IgD-negative memory B cell (primary cell): ENCODE results near the gene CCDC57. TPM values are rescaled to one million over a fixed set of nuclear protein-coding genes. Genes with fewer than 3 reads are reported as not detected.
A peak's percentile ranks its signal among the peaks of the same experiment; 100 is the strongest.

Experiments used
- H3K27ac Mint-ChIP-seq, 3 donors: one replicate each; pipeline ENCODE4 v1.8.0; 2020 to 2022; ENCODE audit warnings: mild to moderate bottlenecking in 3 of 3, mixed read lengths in 3 of 3, moderate library complexity in 1 of 3
- H3K27me3 Mint-ChIP-seq: one replicate; pipeline ENCODE4 v1.8.0; 2021; ENCODE audit warnings: mixed read lengths
- H3K36me3 Mint-ChIP-seq: one replicate; pipeline ENCODE4 v1.8.0; 2020; ENCODE audit warnings: mild to moderate bottlenecking, mixed read lengths
- H3K4me1 Mint-ChIP-seq, 3 donors: one replicate each; pipeline ENCODE4 v1.8.0; 2020 to 2022; ENCODE audit warnings: mixed read lengths in 3 of 3, mild to moderate bottlenecking in 1 of 3
- H3K4me3 Mint-ChIP-seq, 4 donors: one replicate each; pipeline ENCODE4 v1.8.0; 2020 to 2022; ENCODE audit warnings: mild to moderate bottlenecking in 4 of 4, mixed read lengths in 4 of 4, moderate library complexity in 3 of 4
- H3K9me3 Mint-ChIP-seq, 3 donors: one replicate each; pipeline ENCODE4 v1.8.0; 2020 to 2021; ENCODE audit warnings: mixed read lengths in 3 of 3, mild to moderate bottlenecking in 1 of 3
- polyA plus RNA-seq: library from polyadenylated mRNA; unstranded; fragments of 300-500 nt; fragmentation: Illumina TruSeq; gene quantifications from one replicate; pipeline ENCODE4 v1.2.3, GENCODE V29; 2021

Gene CCDC57
- polyA plus RNA-seq, 1 donor from 2014 or later = 34.1 TPM

DNA sequence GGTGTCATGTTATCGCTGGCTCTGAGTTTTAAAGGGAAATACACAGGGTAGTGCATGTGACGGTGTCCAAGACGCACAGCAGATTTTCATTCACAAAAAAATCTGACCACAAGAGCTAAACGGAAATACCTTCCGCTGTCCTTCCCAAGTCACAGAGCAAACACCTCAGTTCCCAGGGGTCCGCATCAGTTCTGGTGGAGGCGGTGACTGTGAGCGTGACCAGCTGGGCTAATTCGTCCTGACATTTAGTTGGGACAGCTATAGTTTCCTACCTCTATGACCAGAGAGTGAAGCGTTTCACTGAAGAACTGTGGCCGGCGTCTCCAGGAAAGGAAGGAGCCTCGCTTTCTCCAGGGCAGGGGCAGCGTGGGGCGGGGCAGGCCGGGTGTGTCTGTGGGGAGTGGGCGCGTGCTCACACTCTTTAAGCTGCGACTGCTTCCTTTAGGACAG lies 104.1 kb downstream of the CCDC57 start:
- Mint-ChIP-seq H3K4me1 (peaks cover 12 to 15% (median 14%) of the 10 kb centered on the region in 3 donors), H3K4me3 (peak overlapping the region in 2 of 4 donors; percentile 61 to 65), H3K9me3 (no peaks in the 10 kb centered on the region), H3K36me3 (peaks cover 1% of the 10 kb centered on the region), H3K27ac (peak overlapping the region in 1 of 3 donors; percentile 60), H3K27me3 (no peaks in the 10 kb centered on the region)

DNA sequence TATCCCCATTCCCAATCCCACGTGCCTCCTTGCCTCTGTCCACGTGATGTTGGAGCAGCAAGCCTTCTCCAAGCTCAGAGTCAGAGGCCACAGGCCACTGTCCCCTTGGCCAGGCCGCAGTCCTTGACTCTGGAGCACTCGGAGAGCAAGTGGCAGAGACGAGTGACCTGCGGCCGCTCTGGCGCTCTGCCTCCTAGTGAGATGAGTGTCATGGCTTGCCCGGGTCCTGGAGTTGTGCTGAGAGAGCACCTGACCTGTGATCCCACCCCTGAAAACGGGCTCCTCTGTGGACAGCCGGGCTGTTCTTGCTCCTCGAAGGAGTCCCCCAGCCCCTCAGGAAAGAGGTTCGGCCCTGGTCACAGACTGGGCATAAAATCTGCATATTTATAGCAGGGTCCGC lies 104.6 kb downstream of the CCDC57 start:
- Mint-ChIP-seq H3K4me3 (peak overlapping the region in 2 of 4 donors; percentile 27 to 65), H3K36me3 (peaks cover 1% of the 10 kb centered on the region), H3K9me3 (no peaks in the 10 kb centered on the region), H3K27ac (peak overlapping the region in 1 of 3 donors; percentile 60), H3K4me1 (peaks cover 12 to 15% (median 14%) of the 10 kb centered on the region in 3 donors), H3K27me3 (no peaks in the 10 kb centered on the region)

DNA sequence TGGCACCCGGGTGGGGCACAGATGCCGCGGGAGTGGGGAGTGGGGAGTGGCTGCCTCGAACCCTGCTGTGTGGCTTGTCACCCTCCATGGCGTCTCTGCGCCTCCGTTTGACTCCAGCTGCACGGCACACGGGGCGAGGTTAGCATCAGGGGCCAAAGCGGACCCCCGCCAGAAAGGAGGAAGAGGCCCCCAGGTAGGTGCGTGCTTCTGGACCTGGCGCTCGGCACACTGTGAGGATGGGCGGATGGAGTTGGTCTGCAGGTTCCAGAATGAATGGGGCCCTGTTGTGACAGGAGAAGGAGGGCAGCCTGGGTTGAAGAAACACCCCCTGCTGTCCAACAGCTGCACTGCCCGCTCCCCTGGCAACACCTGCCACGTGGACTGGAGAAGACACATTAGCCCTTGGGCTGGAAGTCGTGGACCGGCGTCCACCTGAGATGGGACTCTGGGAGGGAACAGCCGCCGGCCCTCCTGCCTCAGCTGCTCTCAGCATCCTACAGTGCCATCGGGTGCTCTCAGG lies 105.2 kb downstream of the CCDC57 start:
- Mint-ChIP-seq H3K27me3 (no peaks in the 10 kb centered on the region), H3K36me3 (peaks cover 1% of the 10 kb centered on the region), H3K4me3 (peak overlapping the region in 2 of 4 donors; percentile 26 to 27), H3K27ac (no peak overlapping the region), H3K4me1 (peaks cover 12 to 15% (median 14%) of the 10 kb centered on the region in 3 donors), H3K9me3 (no peaks in the 10 kb centered on the region)

DNA sequence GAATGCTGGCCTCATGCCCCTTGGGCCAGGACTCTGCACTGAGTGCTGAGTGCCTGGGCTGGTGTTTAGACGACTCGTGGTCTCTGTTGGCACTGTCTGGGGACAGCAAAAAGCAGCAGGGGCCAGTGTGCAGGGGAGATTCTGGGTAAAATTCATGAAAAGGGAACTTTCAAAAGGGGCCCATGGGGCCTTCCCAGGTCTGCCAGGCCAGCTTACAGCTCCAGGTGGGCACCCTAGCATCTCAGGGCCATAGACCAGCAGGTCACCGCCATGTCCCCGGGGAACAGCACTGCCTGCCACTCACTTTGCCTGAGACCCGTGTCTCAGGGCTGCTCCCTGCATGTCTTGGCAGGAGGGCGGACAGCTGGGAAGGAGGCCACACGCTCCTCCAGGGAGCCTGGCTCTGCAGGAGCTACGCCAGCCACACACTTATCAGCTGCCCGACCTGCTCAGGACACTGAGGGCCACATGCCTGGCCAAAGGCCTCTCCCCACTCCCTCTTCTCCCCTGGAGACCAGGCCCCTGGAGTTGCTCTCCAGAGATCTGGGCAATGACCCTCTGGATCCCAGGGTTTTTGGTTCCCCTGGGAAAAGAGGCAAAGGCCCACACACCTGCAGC lies 105.8 kb downstream of the CCDC57 start:
- Mint-ChIP-seq H3K4me3 (peak overlapping the region; percentile 85 to 97 (median 96)), H3K27me3 (no peaks in the 10 kb centered on the region), H3K27ac (peak overlapping the region; percentile 92 to 94 (median 94)), H3K4me1 (peaks cover 11 to 15% (median 14%) of the 10 kb centered on the region in 3 donors), H3K36me3 (peaks cover 1% of the 10 kb centered on the region), H3K9me3 (no peaks in the 10 kb centered on the region)

DNA sequence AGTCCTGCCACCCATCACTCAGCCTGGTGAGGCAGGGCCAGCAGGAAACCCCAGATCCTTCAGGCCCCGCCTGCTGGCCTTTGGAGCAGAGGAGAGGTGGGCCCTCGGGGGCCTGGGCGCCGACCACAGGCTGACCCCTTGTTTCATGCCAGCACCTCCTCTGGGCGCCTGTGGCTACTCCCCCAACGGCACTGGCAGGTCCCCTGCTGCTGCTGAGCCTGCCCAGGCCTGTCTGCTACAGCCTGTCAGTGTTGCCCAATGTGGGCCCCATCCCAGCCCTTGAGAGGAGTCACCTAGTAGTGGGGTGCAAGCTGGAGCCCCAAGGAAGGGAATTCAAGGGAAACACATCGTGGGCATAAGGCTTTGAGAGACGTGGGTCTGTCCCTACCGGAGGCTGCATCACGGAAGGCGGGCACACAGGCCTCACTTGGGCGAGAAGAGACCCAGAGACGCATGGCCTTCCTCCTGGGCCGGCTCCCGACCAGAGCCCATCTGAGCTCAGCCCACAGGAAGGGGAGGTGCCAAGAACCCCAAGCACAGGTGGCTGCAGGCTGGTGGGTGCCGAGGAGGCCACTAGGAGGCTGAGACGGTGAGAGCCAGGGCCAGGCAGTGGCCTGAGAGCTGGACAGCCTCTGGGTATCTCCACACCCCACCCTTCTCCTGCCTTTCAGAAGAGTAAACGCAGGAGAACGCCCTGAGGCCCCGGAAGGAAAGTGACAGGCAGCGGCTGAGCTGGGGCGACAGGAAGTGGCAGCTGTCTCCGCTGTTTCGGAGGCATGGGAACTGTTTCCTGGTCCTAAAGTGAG lies 106.6 kb downstream of the CCDC57 start:
- peak overlapping the region; percentile 92 to 94 (median 94) for H3K27ac Mint-ChIP-seq
- H3K4me3 Mint-ChIP-seq = peak overlapping the region; percentile 85 to 97 (median 96)
- no peaks in the 10 kb centered on the region for H3K27me3 Mint-ChIP-seq
- peaks cover 10 to 15% (median 14%) of the 10 kb centered on the region in 3 donors for H3K4me1 Mint-ChIP-seq
- peaks cover 1% of the 10 kb centered on the region for H3K36me3 Mint-ChIP-seq
- no peaks in the 10 kb centered on the region for H3K9me3 Mint-ChIP-seq

DNA sequence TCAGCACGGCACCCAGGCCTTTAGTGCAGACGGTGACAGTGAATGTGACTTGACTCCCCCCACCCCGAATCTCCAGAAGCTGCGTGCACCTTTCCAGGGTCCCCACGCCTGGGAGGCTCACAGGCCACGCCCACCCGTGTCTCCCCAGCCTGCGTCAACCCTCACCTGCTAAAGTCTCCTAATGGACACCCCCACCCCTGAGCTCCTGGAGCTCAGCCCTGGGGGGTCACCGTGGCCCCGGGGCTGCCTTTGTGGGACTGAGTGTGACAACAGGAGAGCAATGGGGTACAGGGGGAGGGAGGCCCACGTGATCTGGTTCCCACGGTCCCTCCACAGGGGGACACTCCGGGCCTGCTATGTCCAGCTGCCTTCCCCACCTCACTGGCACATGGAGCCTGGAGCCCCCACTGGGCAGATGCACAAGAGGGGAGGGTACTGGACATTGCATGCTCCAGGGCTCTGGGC lies 107.2 kb downstream of the CCDC57 start:
- Mint-ChIP-seq H3K4me1 (peaks cover 10 to 15% (median 14%) of the 10 kb centered on the region in 3 donors), H3K36me3 (peaks cover 1% of the 10 kb centered on the region), H3K27me3 (no peaks in the 10 kb centered on the region), H3K27ac (peak overlapping the region in 2 of 3 donors; percentile 21 to 94), H3K4me3 (peak overlapping the region; percentile 14 to 96 (median 76)), H3K9me3 (no peaks in the 10 kb centered on the region)

DNA sequence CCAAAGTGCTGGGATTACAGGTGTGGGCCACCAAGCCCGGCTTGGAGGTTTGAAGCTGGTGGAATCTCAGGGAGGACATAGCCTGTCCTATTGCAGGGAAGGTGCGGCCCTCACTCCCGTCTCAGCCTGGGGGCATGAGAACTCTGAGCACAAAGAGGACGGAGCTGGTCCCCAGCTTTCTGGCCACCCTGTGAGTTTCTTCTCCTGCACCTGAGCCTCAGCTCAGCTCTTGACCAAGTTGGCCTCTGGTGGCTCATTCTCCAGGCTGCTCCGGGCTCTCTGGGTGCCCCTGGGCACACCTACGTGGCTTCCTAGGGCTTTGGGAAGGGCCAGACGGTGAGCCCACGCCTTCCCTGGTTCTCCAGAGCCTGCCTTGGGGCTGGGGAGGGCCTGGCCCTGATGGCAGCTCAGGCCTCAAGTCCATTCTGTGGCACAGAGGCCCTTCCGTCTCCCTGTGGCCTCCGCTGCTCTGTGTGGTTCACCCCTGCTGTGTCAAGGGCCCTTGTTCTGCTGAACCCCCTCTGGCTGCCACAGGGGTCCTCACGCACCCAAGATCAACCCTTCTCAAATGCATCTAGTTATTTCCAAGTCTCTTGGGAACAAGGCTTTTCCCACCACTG lies 107.7 kb downstream of the CCDC57 start:
- Mint-ChIP-seq H3K27me3 (no peaks in the 10 kb centered on the region), H3K9me3 (no peaks in the 10 kb centered on the region), H3K27ac (peak overlapping the region in 2 of 3 donors; percentile 21 to 94), H3K36me3 (no peaks in the 10 kb centered on the region), H3K4me3 (peak overlapping the region in 2 of 4 donors; percentile 14 to 66), H3K4me1 (peaks cover 10 to 18% (median 17%) of the 10 kb centered on the region in 3 donors)

DNA sequence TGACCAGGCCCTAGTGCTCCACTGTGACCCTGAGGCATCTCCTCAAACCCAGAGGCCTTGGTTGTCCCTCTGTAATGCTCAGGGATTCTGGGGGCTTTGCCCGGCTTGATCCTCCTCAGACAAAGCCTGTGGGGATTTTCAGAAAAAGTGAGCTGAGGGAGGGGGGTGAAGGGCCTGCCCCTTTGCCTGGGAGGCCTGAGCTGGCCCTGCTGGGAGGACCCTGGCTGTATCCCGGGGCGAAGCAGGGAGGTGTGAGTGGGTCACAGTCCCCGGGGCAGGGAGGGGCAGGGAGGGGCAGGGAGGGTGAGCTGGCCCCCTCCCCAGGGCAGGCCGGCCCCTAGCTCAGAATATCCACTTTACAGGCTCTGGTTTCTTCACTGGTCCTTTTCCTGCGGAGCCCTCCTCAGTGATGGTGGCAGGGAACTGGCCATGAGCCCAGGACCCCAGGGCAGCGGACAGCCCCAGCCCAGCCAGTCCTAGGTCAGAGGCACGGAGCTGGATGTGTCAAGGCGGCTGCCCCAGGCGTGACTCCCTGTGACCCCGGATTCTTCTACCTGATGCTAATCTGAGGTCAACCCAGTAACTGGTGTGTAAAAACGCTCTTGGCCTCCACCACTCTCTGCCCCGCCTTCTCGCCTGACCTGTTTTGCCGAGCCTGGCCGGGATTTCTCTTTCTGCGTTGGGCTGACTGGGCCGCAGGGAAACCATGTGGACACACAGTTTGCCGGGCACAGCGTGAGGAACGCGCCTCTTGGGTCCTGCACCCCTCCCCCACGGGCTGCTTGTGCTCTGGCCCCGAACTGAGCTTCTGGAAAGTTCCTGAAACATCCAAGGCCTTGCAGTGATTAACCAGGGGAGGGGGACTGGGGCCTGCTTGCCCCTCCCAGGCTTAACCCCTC lies 108.8 kb downstream of the CCDC57 start:
- Mint-ChIP-seq H3K9me3 (no peaks in the 10 kb centered on the region), H3K4me3 (no peak overlapping the region), H3K36me3 (no peaks in the 10 kb centered on the region), H3K27ac (peak overlapping the region in 1 of 3 donors; percentile 71), H3K4me1 (peaks cover 12 to 19% (median 17%) of the 10 kb centered on the region in 3 donors), H3K27me3 (no peaks in the 10 kb centered on the region)

DNA sequence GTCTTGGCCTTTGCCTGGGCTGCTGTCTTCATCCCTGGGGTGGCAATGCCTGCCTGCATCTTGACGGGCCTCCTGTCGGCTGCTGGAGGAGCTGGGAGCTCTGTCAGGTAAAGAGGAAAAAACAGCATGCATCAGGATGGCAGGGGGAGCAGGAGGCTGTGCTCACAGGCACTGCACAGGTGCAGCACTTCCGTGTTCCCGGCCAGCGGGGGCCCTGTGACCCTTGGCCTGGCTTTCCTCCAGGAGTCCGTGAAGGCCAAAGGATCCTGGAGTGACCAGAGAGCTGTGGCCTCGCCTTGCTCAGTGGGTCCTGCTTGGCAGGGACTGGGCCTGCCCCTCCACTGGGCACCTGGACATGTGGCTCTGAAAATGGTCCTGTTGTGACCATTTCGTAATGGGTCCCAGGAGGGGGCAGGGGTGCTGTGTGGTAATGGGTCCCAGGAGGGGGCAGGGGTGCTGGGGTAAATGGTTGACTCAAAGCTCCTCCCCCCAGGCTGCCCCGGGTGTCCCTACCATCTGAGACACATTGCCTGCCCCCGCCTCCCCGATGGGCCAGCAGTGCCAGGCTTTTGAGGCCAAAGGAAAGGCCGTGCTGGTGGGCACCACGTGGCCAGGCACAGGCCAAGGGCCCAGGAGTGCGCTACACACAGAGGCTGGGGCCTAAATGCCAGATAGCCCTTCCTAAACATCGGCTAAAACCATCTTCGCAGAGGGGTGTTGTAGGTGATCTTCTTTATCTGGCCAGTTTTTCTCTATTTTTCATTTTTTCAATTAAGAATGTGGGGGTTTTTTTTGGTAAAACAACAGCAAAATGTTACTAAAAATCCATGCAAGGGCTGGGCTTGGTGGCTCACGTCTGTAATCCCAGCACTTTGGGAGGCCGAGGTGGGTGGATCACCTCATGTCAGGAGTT lies 110.6 kb downstream of the CCDC57 start:
- Mint-ChIP-seq H3K27ac (peak overlapping the region in 1 of 3 donors; percentile 78), H3K36me3 (no peaks in the 10 kb centered on the region), H3K4me1 (peaks cover 12 to 18% (median 14%) of the 10 kb centered on the region in 3 donors), H3K27me3 (no peaks in the 10 kb centered on the region), H3K4me3 (peak overlapping the region in 1 of 4 donors; percentile 61), H3K9me3 (no peaks in the 10 kb centered on the region)

DNA sequence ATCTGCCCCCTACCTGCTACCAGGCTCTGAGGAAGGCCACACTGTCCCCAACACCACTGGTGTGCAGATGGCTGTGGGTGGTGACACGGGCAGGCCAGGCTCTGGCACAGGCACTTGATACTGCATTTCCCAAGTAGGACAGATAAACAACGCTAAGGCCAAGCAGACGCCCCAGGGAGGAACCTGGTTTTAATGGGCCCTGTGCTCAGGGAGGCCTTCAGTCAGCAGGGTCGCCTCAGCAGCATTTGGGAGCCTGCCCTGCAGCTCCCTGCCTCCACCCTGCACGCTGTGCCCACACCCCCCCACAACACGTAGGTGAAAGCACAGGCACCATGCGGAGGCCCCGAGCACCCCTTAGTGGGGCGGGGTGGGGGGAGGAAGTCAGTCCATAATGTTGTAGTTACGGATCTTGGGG lies 111.3 kb downstream of the CCDC57 start:
- Mint-ChIP-seq H3K4me3 (peak overlapping the region in 2 of 4 donors; percentile 32 to 68), H3K9me3 (no peaks in the 10 kb centered on the region), H3K27me3 (no peaks in the 10 kb centered on the region), H3K36me3 (no peaks in the 10 kb centered on the region), H3K4me1 (peaks cover 9 to 12% (median 9%) of the 10 kb centered on the region in 3 donors), H3K27ac (peak overlapping the region in 1 of 3 donors; percentile 58)

DNA sequence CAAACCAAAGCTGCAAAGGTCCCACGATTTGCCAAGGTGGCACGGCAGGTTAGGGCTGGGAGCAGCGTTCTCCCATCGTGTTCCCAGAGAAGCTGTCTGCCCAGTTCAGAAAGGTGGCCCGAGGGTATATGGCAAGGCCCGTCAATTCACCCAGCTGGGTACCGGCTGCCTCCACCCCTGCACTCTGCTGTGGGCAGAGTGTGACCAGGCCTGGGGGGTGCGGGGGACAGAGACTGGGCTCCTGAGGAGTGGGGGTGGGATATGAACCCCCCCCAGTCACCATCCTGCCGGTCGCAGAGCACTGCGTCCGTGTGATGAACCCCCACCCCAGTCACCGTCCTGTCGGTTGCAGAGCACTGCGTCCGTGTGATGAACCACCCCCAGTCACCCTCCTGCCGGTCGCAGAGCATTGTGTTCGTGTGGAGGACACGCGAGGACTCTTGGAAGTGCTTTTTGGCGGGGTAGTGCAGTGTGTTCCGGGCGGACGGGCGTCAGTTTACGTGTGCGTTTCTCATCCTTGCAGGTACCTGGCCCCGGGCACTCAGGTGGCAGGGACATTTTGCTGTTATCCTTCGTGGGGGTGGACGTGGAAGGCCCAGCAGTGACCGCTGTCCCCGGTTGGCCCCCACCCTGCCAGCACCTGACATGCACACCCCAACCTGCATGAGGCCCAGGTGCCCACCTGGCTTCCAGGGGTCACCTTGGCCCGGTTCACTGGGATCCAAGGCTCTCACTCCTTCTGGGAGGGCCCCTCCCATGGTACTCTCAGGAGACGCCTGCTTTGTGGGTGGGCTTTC lies 111.9 kb downstream of the CCDC57 start:
- no peaks in the 10 kb centered on the region for H3K9me3 Mint-ChIP-seq
- no peaks in the 10 kb centered on the region for H3K36me3 Mint-ChIP-seq
- H3K4me1 Mint-ChIP-seq = peaks cover 4 to 7% (median 5%) of the 10 kb centered on the region in 3 donors
- peak overlapping the region; percentile 89 to 92 (median 89) for H3K27ac Mint-ChIP-seq
- H3K27me3 Mint-ChIP-seq = no peaks in the 10 kb centered on the region
- peak overlapping the region in 3 of 4 donors; percentile 47 to 94 (median 82) for H3K4me3 Mint-ChIP-seq

DNA sequence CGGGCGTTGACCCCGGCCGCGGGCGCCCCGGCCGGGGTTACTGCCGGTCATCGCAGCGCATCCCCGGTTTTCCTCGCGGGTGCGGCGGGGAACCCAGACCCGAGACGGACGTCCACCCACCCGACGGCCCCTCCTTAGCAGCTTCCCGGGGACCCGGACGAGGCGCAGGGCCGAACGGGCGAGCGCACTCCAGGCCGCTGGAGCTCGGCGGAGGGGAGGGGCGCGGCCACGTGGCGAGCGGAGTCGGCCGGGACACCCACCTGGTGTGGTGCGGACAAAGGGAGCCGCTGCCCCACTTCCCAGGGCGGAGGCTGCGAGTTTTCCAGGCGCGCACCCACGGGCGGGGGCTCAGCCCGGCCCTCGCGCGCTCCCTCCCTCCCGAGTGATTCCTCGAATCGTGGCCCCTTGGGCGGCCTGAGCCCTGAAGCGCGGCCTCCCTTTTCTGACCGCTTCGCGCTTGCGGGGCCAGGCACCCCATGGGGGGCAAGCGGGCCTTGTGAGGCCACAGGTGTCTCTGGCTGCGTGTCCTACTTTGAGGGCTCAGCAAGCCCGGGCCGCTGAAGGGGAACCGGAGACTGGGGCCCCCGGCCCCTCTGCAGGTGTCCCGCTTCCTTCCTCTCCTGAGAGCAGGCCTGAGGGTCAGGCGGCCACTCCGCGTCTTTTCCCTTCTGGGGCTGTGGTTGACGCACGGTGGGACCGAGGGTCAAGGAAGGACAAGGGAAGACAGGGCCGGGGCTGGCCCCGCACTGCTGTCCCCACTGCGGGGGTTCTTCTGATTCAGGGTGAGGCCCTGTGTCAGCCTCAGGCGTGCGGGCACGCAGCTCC lies 113.5 kb downstream of the CCDC57 start:
- Mint-ChIP-seq H3K36me3 (no peaks in the 10 kb centered on the region), H3K27me3 (no peaks in the 10 kb centered on the region), H3K27ac (peak overlapping the region; percentile 89 to 92 (median 89)), H3K4me3 (peak overlapping the region; percentile 81 to 94 (median 86)), H3K4me1 (peaks cover 2 to 5% (median 5%) of the 10 kb centered on the region in 3 donors), H3K9me3 (no peaks in the 10 kb centered on the region)
